ENCODE results near the gene FHAD1.

Gene FHAD1

DNA sequence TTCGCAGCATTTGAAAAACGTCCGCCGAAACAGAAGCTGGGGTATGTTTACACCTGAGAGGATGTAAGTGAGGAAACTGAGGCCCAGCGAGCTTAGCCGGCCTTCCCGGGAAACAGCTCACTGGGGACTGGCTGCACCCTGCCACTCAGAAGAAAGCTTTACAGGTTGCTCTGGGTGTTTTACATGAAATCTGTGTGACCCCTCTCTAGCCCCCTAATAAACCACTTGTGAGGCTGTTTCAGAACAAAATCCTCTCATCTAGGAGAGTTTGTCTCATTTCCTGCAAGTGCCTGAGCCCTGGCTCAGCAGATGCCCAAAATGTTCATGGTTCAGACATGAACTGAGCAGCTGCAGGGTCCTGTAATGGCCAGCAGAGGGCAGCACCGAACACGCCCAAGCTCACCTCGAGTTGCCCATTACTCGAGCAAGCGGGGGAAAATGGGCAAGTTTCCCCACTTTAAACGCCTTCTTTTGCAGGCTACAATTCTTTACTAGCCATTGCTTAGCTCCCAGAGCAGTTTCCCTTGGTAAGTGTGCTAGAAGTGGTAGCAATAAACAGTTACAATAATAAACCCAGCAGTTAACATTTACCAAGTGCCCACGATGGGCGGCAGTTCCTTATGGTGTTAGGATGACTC is 76.4 kb downstream of the FHAD1 start:
- peak; percentile 98 for ATAC-seq
- TF ChIP-seq, protein P1, sequence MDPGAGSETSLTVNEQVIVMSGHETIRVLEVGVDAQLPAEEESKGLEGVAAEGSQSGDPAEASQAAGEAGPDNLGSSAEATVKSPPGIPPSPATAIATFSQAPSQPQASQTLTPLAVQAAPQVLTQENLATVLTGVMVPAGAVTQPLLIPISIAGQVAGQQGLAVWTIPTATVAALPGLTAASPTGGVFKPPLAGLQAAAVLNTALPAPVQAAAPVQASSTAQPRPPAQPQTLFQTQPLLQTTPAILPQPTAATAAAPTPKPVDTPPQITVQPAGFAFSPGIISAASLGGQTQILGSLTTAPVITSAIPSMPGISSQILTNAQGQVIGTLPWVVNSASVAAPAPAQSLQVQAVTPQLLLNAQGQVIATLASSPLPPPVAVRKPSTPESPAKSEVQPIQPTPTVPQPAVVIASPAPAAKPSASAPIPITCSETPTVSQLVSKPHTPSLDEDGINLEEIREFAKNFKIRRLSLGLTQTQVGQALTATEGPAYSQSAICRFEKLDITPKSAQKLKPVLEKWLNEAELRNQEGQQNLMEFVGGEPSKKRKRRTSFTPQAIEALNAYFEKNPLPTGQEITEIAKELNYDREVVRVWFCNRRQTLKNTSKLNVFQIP (CRISPR knock-in tag; IDR thresholded peaks at IDR 0.05; ENCODE audit: borderline replicate concordance, low read depth) = no peak
- TF ChIP-seq CSDC2 (CRISPR knock-in tag; IDR thresholded peaks at IDR 0.05) (no peak), SNAI2 (CRISPR knock-in tag; IDR thresholded peaks at IDR 0.05) (no peak), RARB (CRISPR knock-in tag; IDR thresholded peaks at IDR 0.05) (no peak), ZFP30 (CRISPR knock-in tag; IDR thresholded peaks at IDR 0.05) (no peak), TCF4 (CRISPR knock-in tag; IDR thresholded peaks at IDR 0.05; ENCODE audit: borderline replicate concordance) (no peak), BACH2 (CRISPR knock-in tag; IDR thresholded peaks at IDR 0.05; ENCODE audit: borderline replicate concordance) (no peak), ZNF565 (CRISPR knock-in tag; conservative IDR thresholded peaks at IDR 0.05; ENCODE audit: low read depth) (no peak), ESRRG (CRISPR knock-in tag; IDR thresholded peaks at IDR 0.05) (no peak), ARNTL (CRISPR knock-in tag; IDR thresholded peaks at IDR 0.05; ENCODE audit: borderline replicate concordance, low read depth) (no peak), ZNF8 (CRISPR knock-in tag; IDR thresholded peaks at IDR 0.05) (no peak), ZNF70 (CRISPR knock-in tag; IDR thresholded peaks at IDR 0.05) (no peak), ZFP3 (CRISPR knock-in tag; IDR thresholded peaks at IDR 0.05) (no peak), ISL1 (CRISPR knock-in tag; IDR thresholded peaks at IDR 0.05) (no peak), ZC3H10 (CRISPR knock-in tag; IDR thresholded peaks at IDR 0.05) (no peak), PPARA (CRISPR knock-in tag; IDR thresholded peaks at IDR 0.05; ENCODE audit: borderline replicate concordance) (no peak)
- TF ChIP-seq, protein P2, sequence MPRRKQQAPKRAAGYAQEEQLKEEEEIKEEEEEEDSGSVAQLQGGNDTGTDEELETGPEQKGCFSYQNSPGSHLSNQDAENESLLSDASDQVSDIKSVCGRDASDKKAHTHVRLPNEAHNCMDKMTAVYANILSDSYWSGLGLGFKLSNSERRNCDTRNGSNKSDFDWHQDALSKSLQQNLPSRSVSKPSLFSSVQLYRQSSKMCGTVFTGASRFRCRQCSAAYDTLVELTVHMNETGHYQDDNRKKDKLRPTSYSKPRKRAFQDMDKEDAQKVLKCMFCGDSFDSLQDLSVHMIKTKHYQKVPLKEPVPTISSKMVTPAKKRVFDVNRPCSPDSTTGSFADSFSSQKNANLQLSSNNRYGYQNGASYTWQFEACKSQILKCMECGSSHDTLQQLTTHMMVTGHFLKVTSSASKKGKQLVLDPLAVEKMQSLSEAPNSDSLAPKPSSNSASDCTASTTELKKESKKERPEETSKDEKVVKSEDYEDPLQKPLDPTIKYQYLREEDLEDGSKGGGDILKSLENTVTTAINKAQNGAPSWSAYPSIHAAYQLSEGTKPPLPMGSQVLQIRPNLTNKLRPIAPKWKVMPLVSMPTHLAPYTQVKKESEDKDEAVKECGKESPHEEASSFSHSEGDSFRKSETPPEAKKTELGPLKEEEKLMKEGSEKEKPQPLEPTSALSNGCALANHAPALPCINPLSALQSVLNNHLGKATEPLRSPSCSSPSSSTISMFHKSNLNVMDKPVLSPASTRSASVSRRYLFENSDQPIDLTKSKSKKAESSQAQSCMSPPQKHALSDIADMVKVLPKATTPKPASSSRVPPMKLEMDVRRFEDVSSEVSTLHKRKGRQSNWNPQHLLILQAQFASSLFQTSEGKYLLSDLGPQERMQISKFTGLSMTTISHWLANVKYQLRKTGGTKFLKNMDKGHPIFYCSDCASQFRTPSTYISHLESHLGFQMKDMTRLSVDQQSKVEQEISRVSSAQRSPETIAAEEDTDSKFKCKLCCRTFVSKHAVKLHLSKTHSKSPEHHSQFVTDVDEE (CRISPR knock-in tag; IDR thresholded peaks at IDR 0.05) = no peak
- TF ChIP-seq, protein P3, sequence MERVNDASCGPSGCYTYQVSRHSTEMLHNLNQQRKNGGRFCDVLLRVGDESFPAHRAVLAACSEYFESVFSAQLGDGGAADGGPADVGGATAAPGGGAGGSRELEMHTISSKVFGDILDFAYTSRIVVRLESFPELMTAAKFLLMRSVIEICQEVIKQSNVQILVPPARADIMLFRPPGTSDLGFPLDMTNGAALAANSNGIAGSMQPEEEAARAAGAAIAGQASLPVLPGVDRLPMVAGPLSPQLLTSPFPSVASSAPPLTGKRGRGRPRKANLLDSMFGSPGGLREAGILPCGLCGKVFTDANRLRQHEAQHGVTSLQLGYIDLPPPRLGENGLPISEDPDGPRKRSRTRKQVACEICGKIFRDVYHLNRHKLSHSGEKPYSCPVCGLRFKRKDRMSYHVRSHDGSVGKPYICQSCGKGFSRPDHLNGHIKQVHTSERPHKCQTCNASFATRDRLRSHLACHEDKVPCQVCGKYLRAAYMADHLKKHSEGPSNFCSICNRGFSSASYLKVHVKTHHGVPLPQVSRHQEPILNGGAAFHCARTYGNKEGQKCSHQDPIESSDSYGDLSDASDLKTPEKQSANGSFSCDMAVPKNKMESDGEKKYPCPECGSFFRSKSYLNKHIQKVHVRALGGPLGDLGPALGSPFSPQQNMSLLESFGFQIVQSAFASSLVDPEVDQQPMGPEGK (CRISPR knock-in tag; IDR thresholded peaks at IDR 0.05; ENCODE audit: borderline replicate concordance) = no peak
- TF ChIP-seq, protein P4, sequence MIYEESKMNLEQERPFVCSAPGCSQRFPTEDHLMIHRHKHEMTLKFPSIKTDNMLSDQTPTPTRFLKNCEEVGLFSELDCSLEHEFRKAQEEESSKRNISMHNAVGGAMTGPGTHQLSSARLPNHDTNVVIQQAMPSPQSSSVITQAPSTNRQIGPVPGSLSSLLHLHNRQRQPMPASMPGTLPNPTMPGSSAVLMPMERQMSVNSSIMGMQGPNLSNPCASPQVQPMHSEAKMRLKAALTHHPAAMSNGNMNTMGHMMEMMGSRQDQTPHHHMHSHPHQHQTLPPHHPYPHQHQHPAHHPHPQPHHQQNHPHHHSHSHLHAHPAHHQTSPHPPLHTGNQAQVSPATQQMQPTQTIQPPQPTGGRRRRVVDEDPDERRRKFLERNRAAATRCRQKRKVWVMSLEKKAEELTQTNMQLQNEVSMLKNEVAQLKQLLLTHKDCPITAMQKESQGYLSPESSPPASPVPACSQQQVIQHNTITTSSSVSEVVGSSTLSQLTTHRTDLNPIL (CRISPR knock-in tag; IDR thresholded peaks at IDR 0.05; ENCODE audit: low read depth) = no peak

DNA sequence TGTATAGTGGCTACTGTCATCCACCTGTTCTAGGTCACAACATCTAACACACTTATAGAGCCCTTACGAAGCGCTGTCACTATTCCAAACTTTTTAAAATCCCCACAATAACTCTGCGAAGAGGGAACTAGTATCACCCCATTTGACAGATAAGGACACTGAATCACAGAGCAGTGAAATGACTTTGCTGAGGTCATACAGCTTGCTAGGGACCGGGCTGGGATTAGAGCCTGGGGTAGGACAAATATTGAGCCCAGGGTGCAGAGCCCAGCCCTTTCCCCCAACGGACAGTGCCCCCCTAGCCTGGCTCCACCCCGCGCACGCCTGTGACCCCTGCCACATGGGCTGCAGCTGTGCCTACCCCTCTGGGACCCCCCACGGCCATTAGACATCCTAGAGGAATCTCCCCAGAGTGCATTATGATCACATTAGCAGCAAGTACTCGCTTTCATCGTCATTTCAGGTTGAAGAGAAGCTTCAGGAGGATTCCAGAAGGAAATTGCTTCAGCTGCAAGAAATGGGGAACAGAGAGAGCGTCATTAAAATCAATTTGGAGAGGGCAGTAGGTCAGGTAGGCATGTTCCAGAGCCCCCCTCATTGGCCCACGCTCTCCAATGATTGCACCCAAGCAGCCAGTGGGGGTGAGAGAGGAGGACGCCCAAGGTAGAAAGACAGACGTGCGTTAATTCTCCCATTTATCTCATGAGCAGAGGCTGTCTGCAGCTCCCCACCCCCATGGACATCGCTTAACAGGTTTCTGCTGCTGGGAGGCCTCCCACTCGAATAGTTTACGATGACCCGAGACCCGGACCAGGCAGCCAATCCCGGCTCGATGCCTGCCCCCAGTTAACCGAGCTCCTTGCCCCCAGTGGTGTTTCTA is 77.2 kb downstream of the FHAD1 start:
- ATAC-seq = no peak
- no peak for TF ChIP-seq ZC3H10 (CRISPR knock-in tag; IDR thresholded peaks at IDR 0.05)
- TF ChIP-seq ZNF565 (CRISPR knock-in tag; conservative IDR thresholded peaks at IDR 0.05; ENCODE audit: low read depth) = no peak
- TF ChIP-seq OSR1 (CRISPR knock-in tag; IDR thresholded peaks at IDR 0.05) = no peak
- no peak for TF ChIP-seq TCF4 (CRISPR knock-in tag; IDR thresholded peaks at IDR 0.05; ENCODE audit: borderline replicate concordance)
- TF ChIP-seq, protein P3 (CRISPR knock-in tag; IDR thresholded peaks at IDR 0.05; ENCODE audit: borderline replicate concordance) = no peak
- TF ChIP-seq ZNF70 (CRISPR knock-in tag; IDR thresholded peaks at IDR 0.05) = no peak
- no peak for TF ChIP-seq GLIS3 (CRISPR knock-in tag; IDR thresholded peaks at IDR 0.05)
- TF ChIP-seq, protein P1 (CRISPR knock-in tag; IDR thresholded peaks at IDR 0.05; ENCODE audit: borderline replicate concordance, low read depth) = no peak
- no peak for TF ChIP-seq CSDC2 (CRISPR knock-in tag; IDR thresholded peaks at IDR 0.05)
- TF ChIP-seq, protein P2 (CRISPR knock-in tag; IDR thresholded peaks at IDR 0.05) = no peak
- no peak for TF ChIP-seq ISL1 (CRISPR knock-in tag; IDR thresholded peaks at IDR 0.05)
- no peak for TF ChIP-seq TOX (CRISPR knock-in tag; IDR thresholded peaks at IDR 0.05; ENCODE audit: borderline replicate concordance)
- no peak for TF ChIP-seq ARNTL (CRISPR knock-in tag; IDR thresholded peaks at IDR 0.05; ENCODE audit: borderline replicate concordance, low read depth)
- no peak for TF ChIP-seq BACH2 (CRISPR knock-in tag; IDR thresholded peaks at IDR 0.05; ENCODE audit: borderline replicate concordance)
- no peak for TF ChIP-seq RARB (CRISPR knock-in tag; IDR thresholded peaks at IDR 0.05)
- no peak for TF ChIP-seq PPARA (CRISPR knock-in tag; IDR thresholded peaks at IDR 0.05; ENCODE audit: borderline replicate concordance)
- TF ChIP-seq ZFP30 (CRISPR knock-in tag; IDR thresholded peaks at IDR 0.05) = no peak

All from SK-N-SH treated with all-trans-retinoic acid at 6 μM for 48 hours (cell line).